Fibroblast of villous mesenchyme (primary cell): Measurements from ENCODE around the gene RGS6. TPM values are rescaled to one million over a fixed set of nuclear protein-coding genes. Genes with fewer than 3 reads are reported as not detected.

Experiments used
- DNase-seq: peaks from one replicate; pipeline ENCODE4 v3.0.0-alpha.2; 2010; ENCODE audit warnings: low read depth
- H3K4me3 ChIP-seq: 2 replicates; pipeline ENCODE4 v1.5.1; 2011; ENCODE audit warnings: low read depth, mild to moderate bottlenecking, low read length
- CTCF ChIP-seq: IDR thresholded peaks from 2 replicates; pipeline ENCODE4 v1.5.1; 2012; ENCODE audit warnings: low read depth, mild to moderate bottlenecking, low read length; ENCODE audit not compliant: insufficient read depth
- total RNA-seq: library from RNA; depleted of rRNA; stranded (reverse); fragments of >200 nt; gene quantifications from 2 replicates; pipeline ENCODE4 v1.2.3, GENCODE V29; 2012

The RGS6 gene
- total RNA-seq, 1 donor, result not detected

GRCh38 chr14:71947947-71948500 is 15.8 kb downstream of the RGS6 start:
- no peak overlapping the region for H3K4me3 ChIP-seq
- no peak for TF ChIP-seq CTCF
- DNase-seq, result no peak

- no peak overlapping the region for H3K4me3 ChIP-seq
- no peak for DNase-seq
- TF ChIP-seq CTCF, result no peak
Measured at GRCh38 chr14:71952381-71953363, 20.4 kb downstream of the RGS6 start.

- no peak for DNase-seq
- no peak for TF ChIP-seq CTCF
- H3K4me3 ChIP-seq, result no peak overlapping the region
Measured at GRCh38 chr14:71956920-71957563, 24.8 kb downstream of the RGS6 start.

- DNase-seq, result no peak
- H3K4me3 ChIP-seq, result no peak overlapping the region
- TF ChIP-seq CTCF, result no peak
Measured at GRCh38 chr14:71959055-71959454, 26.8 kb downstream of the RGS6 start.

GRCh38 chr14:71960494-71961353 is 28.5 kb downstream of the RGS6 start:
- no peak for TF ChIP-seq CTCF
- H3K4me3 ChIP-seq, result no peak overlapping the region
- no peak for DNase-seq

- no peak for DNase-seq
- H3K4me3 ChIP-seq, result no peak overlapping the region
- TF ChIP-seq CTCF, result no peak
Measured at GRCh38 chr14:71961972-71962371, 29.7 kb downstream of the RGS6 start.
